GM23338 (cell line): ENCODE data around the gene FEZF1. TPM values are rescaled to one million over a fixed set of nuclear protein-coding genes. Genes with fewer than 3 reads are reported as not detected.

ENCODE experiments used
- ATAC-seq: fragments of 200-7000 bp; cut with Tn5 transposase; 3 replicates; pipeline ENCODE4 v1.9.1; 2020
- DNase-seq: peaks from one replicate; pipeline ENCODE4 v3.0.0-alpha.2; 2015; ENCODE audit warnings: low spot score
- H2AFZ ChIP-seq: fragments of 200-600 bp; sonication (generic); 2 replicates; pipeline ENCODE4 v1.8.0; 2016; ENCODE audit warnings: antibody characterized with exemption, mild to moderate bottlenecking, moderate library complexity
- H3F3A ChIP-seq: fragments of 200-600 bp; sonication (generic); replicated peaks from 2 replicates; pipeline ENCODE4 v1.8.0; 2017; ENCODE audit warnings: antibody characterized with exemption, mixed run types, low read depth
- H3K27ac ChIP-seq: fragments of 200-600 bp; sonication (generic); 2 replicates; pipeline ENCODE4 v1.6.1; 2016; ENCODE audit warnings: low read depth
- H3K27me3 ChIP-seq: fragments of 200-600 bp; sonication (generic); 2 replicates; pipeline ENCODE4 v1.8.0; 2016; ENCODE audit warnings: mild to moderate bottlenecking, mixed run types, moderate library complexity; ENCODE audit not compliant: insufficient read depth
- H3K36me3 ChIP-seq: fragments of 200-600 bp; sonication (generic); 2 replicates; pipeline ENCODE4 v1.8.0; 2016; ENCODE audit warnings: mild to moderate bottlenecking; ENCODE audit not compliant: insufficient read depth
- H3K4me1 ChIP-seq: fragments of 200-600 bp; sonication (generic); 2 replicates; pipeline ENCODE4 v1.8.0; 2016; ENCODE audit warnings: mild to moderate bottlenecking, moderate library complexity; ENCODE audit not compliant: insufficient read depth
- H3K4me2 ChIP-seq: fragments of 200-600 bp; sonication (generic); 2 replicates; pipeline ENCODE4 v1.7.1; 2017; ENCODE audit warnings: mixed run types
- H3K4me3 ChIP-seq: fragments of 200-600 bp; sonication (generic); 2 replicates; pipeline ENCODE4 v1.6.1; 2016; ENCODE audit warnings: mixed run types
- H3K79me2 ChIP-seq: fragments of 200-600 bp; sonication (generic); replicated peaks from 2 replicates; pipeline ENCODE4 v1.8.0; 2017; ENCODE audit warnings: mild to moderate bottlenecking; ENCODE audit not compliant: insufficient read depth
- H3K9me2 ChIP-seq: fragments of 200-600 bp; sonication (generic); 2 replicates; pipeline ENCODE4 v1.8.0; 2017; ENCODE audit not compliant: insufficient read depth
- H4K20me1 ChIP-seq: fragments of 200-600 bp; sonication (generic); replicated peaks from 2 replicates; pipeline ENCODE4 v1.8.0; 2017; ENCODE audit warnings: mild to moderate bottlenecking; ENCODE audit not compliant: insufficient read depth
- H3K27ac Mint-ChIP-seq: 2 replicates; pipeline ENCODE4 v1.8.0; 2020; ENCODE audit warnings: inconsistent platforms, mild to moderate bottlenecking, moderate library complexity, mixed read lengths
- H3K27me3 Mint-ChIP-seq: 3 replicates; pipeline ENCODE4 v1.8.0; 2022; ENCODE audit warnings: low read depth, mild to moderate bottlenecking, moderate library complexity, mixed read lengths, inconsistent platforms; ENCODE audit not compliant: insufficient read depth, poor library complexity
- H3K36me3 Mint-ChIP-seq: 3 replicates; pipeline ENCODE4 v1.8.0; 2021; ENCODE audit warnings: low read depth, mild to moderate bottlenecking, inconsistent platforms, moderate library complexity, mixed read lengths
- H3K4me1 Mint-ChIP-seq: 3 replicates; pipeline ENCODE4 v1.8.0; 2020; ENCODE audit warnings: mild to moderate bottlenecking, inconsistent platforms, mixed read lengths
- H3K4me3 Mint-ChIP-seq: 3 replicates; pipeline ENCODE4 v1.8.0; 2021; ENCODE audit warnings: moderate library complexity, mild to moderate bottlenecking, inconsistent platforms, mixed read lengths
- H3K9me3 Mint-ChIP-seq: 3 replicates; pipeline ENCODE4 v1.8.0; 2020; ENCODE audit warnings: moderate library complexity, mild to moderate bottlenecking, inconsistent platforms, mixed read lengths
- CREB1 ChIP-seq: fragments of 250-450 bp; sonication (Bioruptor Pico); IDR thresholded peaks from 2 replicates; pipeline ENCODE4 v1.5.0; 2020; ENCODE audit warnings: low read depth, mild to moderate bottlenecking, moderate library complexity
- CTCF ChIP-seq, 2 experiments: fragments of 200-600 bp in 1 of 2; sonication (generic) in 1 of 2; conservative IDR thresholded peaks; 2 replicates each; pipeline versions ENCODE4 v1.5.1 to v1.6.1; 2016 to 2017; ENCODE audit warnings: antibody characterized with exemption in 2 of 2, low read depth in 2 of 2, mild to moderate bottlenecking in 2 of 2, moderate library complexity in 1 of 2
- ETS1 ChIP-seq: IDR thresholded peaks from 2 replicates; pipeline ENCODE4 v1.6.1; 2016; ENCODE audit warnings: antibody characterized with exemption
- EZH2 ChIP-seq: fragments of 200-600 bp; sonication (generic); IDR thresholded peaks from one replicate; pipeline ENCODE4 v1.8.0; 2017; ENCODE audit warnings: antibody characterized with exemption, mild to moderate bottlenecking, low read depth; ENCODE audit not compliant: unreplicated experiment
- EZH2phosphoT487 ChIP-seq: fragments of 200-600 bp; sonication (generic); IDR thresholded peaks from one replicate; pipeline ENCODE4 v1.8.1; 2018; ENCODE audit warnings: antibody characterized with exemption; ENCODE audit not compliant: unreplicated experiment
- JUNB ChIP-seq: IDR thresholded peaks from one replicate; pipeline ENCODE4 v1.6.1; 2016; ENCODE audit warnings: antibody characterized with exemption; ENCODE audit not compliant: unreplicated experiment
- NANOG ChIP-seq: IDR thresholded peaks from 2 replicates; pipeline ENCODE4 v1.6.1; 2016; ENCODE audit warnings: antibody characterized with exemption, borderline replicate concordance
- POLR2AphosphoS5 ChIP-seq: IDR thresholded peaks from 2 replicates; pipeline ENCODE4 v1.6.1; 2016; ENCODE audit warnings: antibody characterized with exemption, low read depth
- REST ChIP-seq: IDR thresholded peaks from one replicate; pipeline ENCODE4 v1.6.1; 2018; ENCODE audit warnings: antibody characterized with exemption; ENCODE audit not compliant: unreplicated experiment
- ZNF462 ChIP-seq: fragments of 250-450 bp; sonication (Bioruptor Pico); IDR thresholded peaks from 2 replicates; pipeline ENCODE4 v1.5.0; 2020; ENCODE audit warnings: mild to moderate bottlenecking, moderate library complexity
- polyA plus RNA-seq: library from polyadenylated mRNA; unstranded; fragments of >200 nt; fragmentation: Nextera tagmentation; extraction: Ambion mirVana; gene quantifications from 2 replicates; pipeline ENCODE4 v1.2.1, GENCODE V29; 2016
- total RNA-seq: library from RNA; depleted of rRNA; stranded (reverse); fragments of >200 nt; shearing (Covaris generic); gene quantifications from 2 replicates; pipeline ENCODE4 v1.2.3, GENCODE V29; 2014

FEZF1 gene
- total and polyA plus RNA-seq, 2 experiments from 2014 or later, result 1.0 to 2.3 TPM

- peaks cover 3% of the 10 kb centered on the region for H3K27me3 Mint-ChIP-seq
- H3F3A ChIP-seq, result no peaks in the 10 kb centered on the region
- H3K27ac Mint-ChIP-seq, result no peak overlapping the region
- peaks cover 28% of the 10 kb centered on the region for H3K4me1 ChIP-seq
- H3K4me1 Mint-ChIP-seq, result peaks cover 42% of the 10 kb centered on the region
- H3K27ac ChIP-seq, result no peak overlapping the region
- no peaks in the 10 kb centered on the region for H4K20me1 ChIP-seq
- no peaks in the 10 kb centered on the region for H3K9me3 Mint-ChIP-seq
- no peaks in the 10 kb centered on the region for H3K79me2 ChIP-seq
- H3K27me3 ChIP-seq, result no peaks in the 10 kb centered on the region
- H2AFZ ChIP-seq, result no peak overlapping the region
- no peaks in the 10 kb centered on the region for H3K36me3 Mint-ChIP-seq
- no peak overlapping the region for H3K4me3 Mint-ChIP-seq
- no peaks in the 10 kb centered on the region for H3K9me2 ChIP-seq
- H3K4me2 ChIP-seq, result no peak overlapping the region
- no peaks in the 10 kb centered on the region for H3K36me3 ChIP-seq
- H3K4me3 ChIP-seq, result no peak overlapping the region
- no peak for ATAC-seq
- DNase-seq, result no peak
- no peak for TF ChIP-seq CREB1 (CRISPR knock-in tag)
- no peak for TF ChIP-seq REST
- no peak for TF ChIP-seq ETS1
- no peak for TF ChIP-seq NANOG
- no peak for TF ChIP-seq EZH2
- no peak for TF ChIP-seq POLR2AphosphoS5
- TF ChIP-seq CTCF (conservative IDR thresholded peaks at IDR 0.05; ENCODE audit: low read depth in 2 of 2), result no peak
- TF ChIP-seq JUNB, result no peak
- TF ChIP-seq EZH2phosphoT487, result no peak
- TF ChIP-seq ZNF462, result no peak
Measured at GRCh38 chr7:122340427-122340826, 35.9 kb upstream of the FEZF1 start.
